WERI-Rb-1 (cell line): ENCODE results near the gene OR5V1.

ENCODE experiments used
- DNase-seq: peaks from one replicate; pipeline ENCODE4 v3.0.0-alpha.2; 2020
- H3K27ac ChIP-seq: fragments of 250-450 bp; sonication (Bioruptor Pico); 2 replicates; pipeline ENCODE4 v1.5.1; 2020; ENCODE audit warnings: mild to moderate bottlenecking, moderate library complexity
- H3K27me3 ChIP-seq: fragments of 250-450 bp; sonication (Bioruptor Pico); 2 replicates; pipeline ENCODE4 v1.5.1; 2021; ENCODE audit warnings: mild to moderate bottlenecking, low read depth, moderate library complexity; ENCODE audit not compliant: insufficient read depth, severe bottlenecking
- H3K36me3 ChIP-seq: fragments of 250-450 bp; sonication (Bioruptor Pico); 2 replicates; pipeline ENCODE4 v1.5.1; 2020; ENCODE audit warnings: mild to moderate bottlenecking, moderate library complexity
- H3K4me3 ChIP-seq: 2 replicates; pipeline ENCODE4 v1.5.1; 2011; ENCODE audit warnings: low read depth, mild to moderate bottlenecking, control low read depth, low read length
- H3K9me3 ChIP-seq: fragments of 250-450 bp; sonication (Bioruptor Pico); 2 replicates; pipeline ENCODE4 v1.5.1; 2021; ENCODE audit warnings: mild to moderate bottlenecking, moderate library complexity; ENCODE audit not compliant: severe bottlenecking
- CTCF ChIP-seq: IDR thresholded peaks from 2 replicates; pipeline ENCODE4 v1.5.1; 2011; ENCODE audit warnings: low read depth, mild to moderate bottlenecking, control low read depth, inconsistent platforms, low read length

Gene OR5V1

DNA sequence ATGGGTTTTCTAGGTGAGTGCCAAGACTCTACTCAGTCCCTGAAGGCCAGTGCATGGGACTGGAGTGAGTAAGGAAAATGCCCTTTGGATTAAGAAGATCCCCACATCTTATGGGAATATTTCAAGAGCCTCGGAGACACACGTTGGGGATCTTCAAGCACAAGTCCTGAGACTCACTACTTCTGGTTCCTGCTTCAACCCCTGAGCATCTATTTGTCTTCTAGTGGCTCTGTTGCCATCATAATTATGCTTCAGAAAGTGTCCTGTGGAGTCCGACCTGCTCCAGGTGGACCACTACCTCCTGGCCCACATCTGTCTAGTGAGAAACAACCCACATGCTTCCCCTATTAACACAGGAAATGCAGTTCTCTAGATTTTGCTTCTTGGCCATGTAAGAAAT is at the start of gene OR5V1:
OR5V1 (minus strand) TSS at position 101 of the 400 bp plus-strand sequence. CDS start 12,670 bp downstream, outside the sequence.
- no peak for TF ChIP-seq CTCF
- no peak for DNase-seq
- Histone ChIP-seq H3K36me3 (no peaks in the 10 kb centered on the region), H3K4me3 (no peak within 1 kb of the TSS), H3K27me3 (peaks cover 60% of the 10 kb centered on the region), H3K27ac (no peak within 1 kb of the TSS), H3K9me3 (peaks cover 6% of the 10 kb centered on the region)

DNA sequence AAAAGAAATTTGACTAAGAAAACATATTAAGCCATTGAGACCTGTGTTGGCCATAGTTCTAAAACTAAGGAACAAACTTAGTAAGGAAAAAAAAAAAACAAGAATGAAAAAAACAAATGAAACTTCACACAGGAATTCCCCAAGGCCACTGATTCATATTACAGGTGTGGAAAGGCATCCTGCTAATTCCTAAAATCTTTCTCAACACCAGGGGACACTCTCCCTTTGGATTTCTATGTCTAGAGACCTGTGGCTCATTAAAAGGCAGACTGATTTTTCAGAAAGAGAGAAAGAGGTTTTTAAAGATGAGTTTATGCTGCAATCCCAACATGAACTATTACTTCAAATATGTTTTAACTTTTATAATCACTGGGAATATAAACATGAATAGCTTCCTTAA is 45.9 kb upstream of the OR5V1 start, which contains the start of gene OR12D1:
OR12D1 (plus strand) TSS at position 341 of the 400 bp plus-strand sequence.
- peak; percentile 49; the same call in 1 of the 2 replicates for TF ChIP-seq CTCF
- no peak within 1 kb of the TSS for H3K27ac ChIP-seq
- H3K9me3 ChIP-seq: peaks cover 5% of the 10 kb centered on the region
- no peak for DNase-seq
- no peaks in the 10 kb centered on the region for H3K36me3 ChIP-seq
- H3K4me3 ChIP-seq: no peak within 1 kb of the TSS
- H3K27me3 ChIP-seq: peaks cover 74% of the 10 kb centered on the region

GRCh38 chr6:29403801-29404200 is 35.1 kb upstream of the OR5V1 start:
- no peaks in the 10 kb centered on the region for H3K36me3 ChIP-seq
- no peak overlapping the region for H3K4me3 ChIP-seq
- H3K27me3 ChIP-seq: peaks cover 77% of the 10 kb centered on the region
- no peak overlapping the region for H3K27ac ChIP-seq
- TF ChIP-seq CTCF: no peak
- DNase-seq: no peak
- peaks cover 8% of the 10 kb centered on the region for H3K9me3 ChIP-seq

- Histone ChIP-seq H3K9me3 (no peaks in the 10 kb centered on the region), H3K36me3 (no peaks in the 10 kb centered on the region), H3K27ac (no peak overlapping the region), H3K27me3 (peaks cover 82% of the 10 kb centered on the region), H3K4me3 (no peak overlapping the region)
- no peak for TF ChIP-seq CTCF
- DNase-seq: no peak
These were observed 30.9 kb upstream of the OR5V1 start for GRCh38 chr6:29399525-29399924.

GRCh38 chr6:29395331-29395730 is 26.7 kb upstream of the OR5V1 start, which contains the start of gene OR12D2:
Gene OR12D2, plus strand, starts transcription at chr6:29395631. Its CDS starts 1,069 bp downstream, at chr6:29396700.
- Histone ChIP-seq H3K27ac (no peak within 1 kb of the TSS), H3K36me3 (no peaks in the 10 kb centered on the region), H3K27me3 (peaks cover 87% of the 10 kb centered on the region), H3K4me3 (no peak within 1 kb of the TSS), H3K9me3 (no peaks in the 10 kb centered on the region)
- TF ChIP-seq CTCF: no peak
- no peak for DNase-seq

DNA sequence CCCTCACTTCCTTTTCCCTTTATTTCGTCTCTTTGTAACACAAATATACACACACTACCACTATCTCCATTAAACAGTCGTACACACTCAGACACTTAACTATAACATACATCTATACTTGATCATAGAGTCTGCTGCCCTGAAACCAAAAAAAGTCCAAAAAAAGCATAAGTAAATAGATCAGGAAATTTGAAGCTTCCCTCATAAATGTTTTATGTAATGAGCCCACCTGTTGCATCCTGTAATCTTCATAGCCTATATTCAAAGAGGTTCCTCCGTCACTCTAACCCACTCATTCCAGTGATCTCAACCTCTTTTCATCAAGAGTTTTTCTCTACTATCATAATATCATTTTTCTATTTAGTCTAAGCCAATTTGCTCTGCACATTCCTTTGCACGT is 19.9 kb upstream of the OR5V1 start:
- H3K27me3 ChIP-seq: peaks cover 87% of the 10 kb centered on the region
- no peak overlapping the region for H3K4me3 ChIP-seq
- no peak overlapping the region for H3K27ac ChIP-seq
- no peaks in the 10 kb centered on the region for H3K36me3 ChIP-seq
- no peak for TF ChIP-seq CTCF
- no peak for DNase-seq
- no peaks in the 10 kb centered on the region for H3K9me3 ChIP-seq
